SK-N-SH treated with all-trans-retinoic acid at 6 μM for 48 hours (cell line): ENCODE data around the gene YJU2.
A peak's percentile ranks its signal among the peaks of the same experiment; 100 is the strongest.

Experiments
- ARNTL ChIP-seq: fragments of 450-650 bp; formaldehyde crosslinking; IDR thresholded peaks from 2 replicates; pipeline ENCODE4 v1.5.0; 2020; ENCODE audit warnings: low read depth, mild to moderate bottlenecking, moderate library complexity, borderline replicate concordance
- CSDC2 ChIP-seq: fragments of 250-450 bp; sonication (Bioruptor Pico); IDR thresholded peaks from 2 replicates; pipeline ENCODE4 v1.5.0; 2020; ENCODE audit warnings: mild to moderate bottlenecking, moderate library complexity
- ESRRG ChIP-seq: fragments of 250-450 bp; sonication (Bioruptor Pico); IDR thresholded peaks from 2 replicates; pipeline ENCODE4 v1.6.1; 2021; ENCODE audit warnings: mild to moderate bottlenecking
- OSR1 ChIP-seq: fragments of 250-450 bp; sonication (Bioruptor Pico); IDR thresholded peaks from 2 replicates; pipeline ENCODE4 v1.8.0; 2022; ENCODE audit warnings: moderate library complexity, mild to moderate bottlenecking, inconsistent platforms
- PATZ1 ChIP-seq: fragments of 250-450 bp; sonication (Bioruptor Pico); IDR thresholded peaks from 2 replicates; pipeline ENCODE4 v1.8.0; 2020; ENCODE audit warnings: mild to moderate bottlenecking, moderate library complexity, borderline replicate concordance
- RARB ChIP-seq: fragments of 250-450 bp; sonication (Bioruptor Pico); IDR thresholded peaks from 2 replicates; pipeline ENCODE4 v1.8.0; 2021; ENCODE audit warnings: mild to moderate bottlenecking, moderate library complexity
- TOX ChIP-seq: fragments of 250-450 bp; sonication (Bioruptor Pico); IDR thresholded peaks from 2 replicates; pipeline ENCODE4 v1.8.0; 2021; ENCODE audit warnings: mild to moderate bottlenecking, moderate library complexity, borderline replicate concordance
- ZC3H10 ChIP-seq: fragments of 250-450 bp; sonication (Bioruptor Pico); IDR thresholded peaks from 2 replicates; pipeline ENCODE4 v1.5.1; 2021; ENCODE audit warnings: mild to moderate bottlenecking, moderate library complexity
- ZFP3 ChIP-seq: fragments of 250-450 bp; sonication (Bioruptor Pico); IDR thresholded peaks from 2 replicates; pipeline ENCODE4 v1.5.0; 2020; ENCODE audit warnings: mild to moderate bottlenecking, moderate library complexity
- ZNF565 ChIP-seq: fragments of 450-650 bp; formaldehyde crosslinking; conservative IDR thresholded peaks from 2 replicates; pipeline ENCODE4 v1.5.0; 2020; ENCODE audit warnings: low read depth, mild to moderate bottlenecking, moderate library complexity

GRCh38 chr19:4260613-4261191, 13.8 kb downstream of the YJU2 start:
- TF ChIP-seq ZFP3 (CRISPR knock-in tag) (peak; percentile 95), ZC3H10 (no peak), CSDC2 (CRISPR knock-in tag) (no peak), ARNTL (CRISPR knock-in tag) (no peak), PATZ1 (CRISPR knock-in tag) (no peak), OSR1 (CRISPR knock-in tag) (no peak), ZNF565 (CRISPR knock-in tag) (no peak), ESRRG (no peak), RARB (CRISPR knock-in tag) (no peak), TOX (CRISPR knock-in tag) (no peak)
